Hippocampal formation (tissue), 2 donors: ENCODE measurements around the gene OR2J2.
"Not testable (repeated sequence)": the region's sequence is repeated elsewhere in the genome, so short reads cannot be mapped to it uniquely, and the experiment has no call there.

Experiments used
- DNase-seq, 2 donors: peaks; one replicate each; lab custom pipeline; 2025; lab: John Stamatoyannopoulos, UW

OR2J2 gene

DNA sequence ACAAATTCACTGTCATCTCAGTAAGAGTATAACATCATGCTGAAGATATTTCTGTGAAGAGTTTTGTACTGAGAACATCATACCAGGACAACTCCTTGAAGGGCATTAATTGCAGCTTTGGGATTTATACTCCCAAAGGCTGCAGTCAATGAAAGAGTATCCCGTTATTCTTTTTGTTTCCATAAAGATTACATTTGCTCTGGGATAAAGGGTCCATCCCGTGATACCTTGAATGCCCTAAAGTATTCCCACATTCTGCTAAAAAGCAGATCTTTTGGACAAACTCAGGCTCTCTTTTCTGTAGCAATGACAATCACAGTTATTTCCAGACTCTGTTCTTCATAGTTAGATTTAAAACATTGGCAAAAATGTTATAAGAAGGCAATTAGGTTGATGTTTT, at the start of gene OR2J2:
Gene OR2J2 (plus strand): TSS at position 301 of the 400 bp plus-strand sequence. CDS start 2,729 bp downstream, outside the sequence.
- DNase-seq, result not testable (repeated sequence)

DNA sequence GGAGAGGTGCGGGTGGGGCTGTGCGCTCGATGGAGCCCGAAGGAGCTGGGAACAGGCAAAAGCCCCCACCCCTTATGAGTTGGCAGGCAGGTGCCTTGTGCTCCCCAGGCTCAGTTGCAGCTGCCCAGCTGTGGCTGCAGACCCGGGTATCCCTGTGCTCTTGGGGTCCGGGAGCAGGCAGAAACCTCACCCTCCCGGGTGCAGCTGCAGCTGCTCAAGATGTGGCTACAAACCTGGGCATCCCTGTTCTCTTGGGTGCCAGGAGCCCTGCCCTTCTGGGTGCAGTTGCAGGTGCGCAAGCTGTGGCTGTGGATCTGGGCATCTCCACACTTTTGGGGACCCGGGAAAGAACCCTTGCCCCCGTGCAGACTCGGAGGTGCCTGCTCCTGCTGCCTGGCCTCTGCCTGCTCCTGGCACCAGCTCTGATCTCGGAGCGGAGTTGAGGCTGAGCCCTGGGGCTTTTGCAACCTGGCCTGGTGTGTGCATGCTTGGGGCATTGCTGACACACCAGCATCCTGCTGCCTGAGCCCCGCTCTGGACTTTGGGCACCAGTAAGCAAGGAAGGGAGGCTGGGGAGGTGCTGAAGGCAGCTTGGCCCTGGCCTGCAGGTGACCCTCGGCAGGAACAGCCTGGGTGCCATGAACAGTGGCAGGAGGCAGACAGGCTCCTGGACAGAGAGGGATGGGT, 41.2 kb upstream of the OR2J2 start:
- no peak for DNase-seq

GRCh38 chr6:29130644-29131043, 40.1 kb upstream of the OR2J2 start:
- DNase-seq, result no peak

GRCh38 chr6:29131691-29132090, 39.0 kb upstream of the OR2J2 start:
- no peak for DNase-seq

DNA sequence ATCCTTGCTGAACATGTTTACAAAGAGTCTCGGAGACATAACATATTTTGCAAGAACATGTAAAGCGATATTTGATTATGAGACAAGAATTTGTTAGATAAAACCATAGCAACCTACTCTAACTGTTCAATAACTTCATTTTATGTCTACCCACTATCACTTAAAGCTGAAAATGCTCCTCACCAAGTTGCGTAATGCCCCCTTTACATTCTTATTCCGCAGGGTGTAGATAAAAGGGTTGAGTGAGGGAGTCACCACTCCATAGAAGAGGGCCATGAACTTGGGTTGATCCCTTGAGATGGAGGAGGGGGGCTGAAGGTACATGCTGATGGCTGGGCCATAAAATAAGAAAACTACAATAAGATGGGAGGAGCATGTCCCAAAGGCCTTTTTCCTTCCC, 33.0 kb upstream of the OR2J2 start:
- DNase-seq, result no peak

DNA sequence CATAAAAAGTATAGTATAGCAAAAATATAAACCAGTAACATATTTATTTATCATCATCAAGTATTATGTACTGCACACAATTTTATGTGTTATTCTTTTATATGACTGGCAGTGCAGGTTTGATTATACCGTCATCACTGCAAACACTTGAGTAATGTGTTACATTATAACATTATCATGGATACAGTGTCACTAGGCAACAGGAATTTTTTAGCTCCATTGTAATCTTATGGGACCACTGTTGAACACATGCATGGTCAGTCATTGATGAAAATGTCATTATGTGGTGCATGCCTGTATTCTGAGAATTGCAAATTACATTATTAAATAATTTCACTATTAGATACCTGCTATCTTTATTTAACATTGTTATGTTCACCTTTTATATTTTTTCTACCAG, 29.1 kb upstream of the OR2J2 start:
- no peak for DNase-seq

GRCh38 chr6:29142309-29142708, 28.4 kb upstream of the OR2J2 start:
- no peak for DNase-seq

DNA sequence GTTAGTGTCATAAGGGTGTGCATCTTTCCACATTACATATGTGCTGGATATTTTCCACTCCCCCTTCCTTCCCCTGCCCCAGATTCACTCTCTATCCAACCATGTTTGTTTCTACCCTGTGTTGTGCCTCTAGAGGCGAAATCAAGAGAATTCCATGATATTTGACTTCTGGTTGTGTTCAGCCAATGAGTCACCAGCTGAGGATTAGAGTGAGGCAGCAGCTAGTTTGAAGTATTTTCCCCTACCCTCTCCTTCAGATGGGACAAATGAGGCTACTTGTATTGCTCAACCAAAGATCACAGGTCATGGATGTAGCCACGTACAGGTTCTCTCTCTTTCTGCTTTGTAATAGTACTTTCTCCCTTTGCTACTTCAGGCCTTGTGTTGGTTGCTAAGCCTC, 24.5 kb upstream of the OR2J2 start:
- no peak for DNase-seq

DNA sequence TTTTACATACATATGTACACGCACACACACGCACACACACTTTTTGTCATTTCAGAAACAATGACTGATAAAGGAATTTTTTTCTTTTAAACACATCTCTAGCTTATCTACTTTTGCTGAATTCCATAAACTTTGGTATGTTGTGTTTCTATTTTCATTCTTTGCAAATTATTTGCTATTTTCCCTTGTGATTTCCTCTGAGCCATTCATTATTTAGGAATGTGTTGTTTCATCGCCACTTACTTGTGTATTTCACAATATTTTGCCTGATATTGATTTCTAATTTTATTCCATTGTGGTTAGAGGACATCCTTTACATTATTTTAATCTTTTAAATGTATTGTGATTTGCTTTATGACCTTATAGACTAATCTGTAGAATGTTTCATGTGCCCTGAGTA, 23.6 kb upstream of the OR2J2 start:
- DNase-seq, result no peak

- not testable (repeated sequence) for DNase-seq
Observed at GRCh38 chr6:29149444-29149843, 21.3 kb upstream of the OR2J2 start.

GRCh38 chr6:29153083-29153482, 17.6 kb upstream of the OR2J2 start:
- DNase-seq, result no peak

DNA sequence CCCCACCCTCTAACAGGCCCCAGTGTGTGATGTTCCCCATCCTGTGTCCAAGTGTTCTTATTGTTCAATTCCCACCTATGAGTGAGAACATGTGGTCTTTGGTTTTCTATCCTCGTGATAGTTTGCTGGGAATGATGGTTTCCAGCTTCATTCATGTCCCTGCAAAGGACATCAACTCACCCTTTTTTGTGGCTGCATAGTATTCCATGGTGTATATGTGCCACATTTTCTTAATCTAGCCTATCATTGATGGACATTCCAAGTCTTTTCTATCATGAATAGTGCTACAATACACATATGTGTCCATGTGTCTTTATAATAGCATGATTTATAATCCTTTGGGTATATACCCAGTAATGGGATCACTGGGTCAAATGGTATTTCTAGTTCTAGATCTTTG, 15.5 kb upstream of the OR2J2 start:
- DNase-seq, result not testable (repeated sequence)

- not testable (repeated sequence) for DNase-seq
Observed at GRCh38 chr6:29159922-29160321, 10.8 kb upstream of the OR2J2 start.

DNA sequence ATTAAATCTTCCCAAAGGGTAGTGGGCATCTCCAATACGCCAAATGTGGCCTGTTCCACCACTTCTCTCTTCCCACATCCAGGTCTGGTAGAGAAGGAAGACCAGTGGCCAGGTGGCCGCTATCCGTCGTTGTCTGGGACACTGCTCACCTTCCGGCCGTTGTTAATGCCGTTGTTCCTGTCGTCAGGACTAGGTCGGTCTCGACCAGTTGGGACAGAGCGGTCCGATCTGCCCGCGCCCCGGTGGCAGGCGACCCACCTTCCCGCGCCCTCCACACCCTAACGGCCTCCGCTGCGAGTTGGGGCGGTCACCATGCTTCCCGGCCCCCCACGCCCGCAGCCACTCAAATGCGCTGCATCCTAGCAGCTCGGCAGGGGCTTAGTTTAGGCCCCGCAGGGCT, 5.1 kb upstream of the OR2J2 start:
- DNase-seq, result not testable (repeated sequence)

GRCh38 chr6:29171736-29172135, 1.0 kb downstream of the OR2J2 start:
- DNase-seq, result no peak

DNA sequence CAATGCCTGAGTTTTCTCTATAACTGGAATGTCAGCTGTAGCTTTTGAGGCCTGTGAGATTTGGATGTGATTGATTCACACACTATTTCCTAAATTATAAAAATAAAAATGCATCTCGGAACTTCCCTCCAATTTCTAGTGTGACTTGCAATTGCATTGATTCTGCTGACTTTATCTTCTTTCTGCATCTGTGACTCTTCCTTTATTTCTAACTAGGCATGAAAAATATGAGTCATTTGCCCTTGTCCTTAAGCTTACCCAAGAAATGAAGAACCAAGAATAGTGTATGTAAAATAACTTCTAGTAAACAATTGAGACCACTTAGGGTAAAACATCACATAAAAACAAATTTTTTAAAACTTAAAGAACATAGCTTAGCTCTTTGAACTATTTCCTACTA, 12.9 kb downstream of the OR2J2 start:
- DNase-seq, result no peak

- DNase-seq, result not testable (repeated sequence)
Observed at GRCh38 chr6:29188659-29189058, 18.0 kb downstream of the OR2J2 start.

- no peak for DNase-seq
Observed at GRCh38 chr6:29200767-29201662, 30.3 kb downstream of the OR2J2 start.

GRCh38 chr6:29201966-29202365, 31.3 kb downstream of the OR2J2 start:
- no peak for DNase-seq

- DNase-seq, result no peak
Observed at GRCh38 chr6:29211488-29211887, 40.8 kb downstream of the OR2J2 start.

DNA sequence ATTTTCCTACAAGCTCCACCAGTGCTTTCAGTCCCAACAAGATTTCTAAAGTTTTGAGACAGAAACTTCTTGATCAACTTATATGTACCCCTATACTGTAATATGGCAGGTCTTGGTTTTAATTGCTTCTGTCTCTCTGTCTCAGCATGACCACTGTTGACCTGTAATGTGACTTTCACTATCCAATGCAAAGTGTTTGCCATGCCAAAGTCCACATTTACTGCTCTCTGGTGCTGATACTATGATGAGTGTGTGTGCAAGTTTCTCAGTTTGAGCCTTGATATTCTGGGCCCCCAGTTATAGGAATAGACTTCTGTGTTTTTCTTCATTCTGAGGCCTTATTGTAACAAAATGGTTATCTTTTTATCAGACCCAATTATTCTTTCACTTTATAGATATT, 45.8 kb downstream of the OR2J2 start:
- DNase-seq, result no peak

DNA sequence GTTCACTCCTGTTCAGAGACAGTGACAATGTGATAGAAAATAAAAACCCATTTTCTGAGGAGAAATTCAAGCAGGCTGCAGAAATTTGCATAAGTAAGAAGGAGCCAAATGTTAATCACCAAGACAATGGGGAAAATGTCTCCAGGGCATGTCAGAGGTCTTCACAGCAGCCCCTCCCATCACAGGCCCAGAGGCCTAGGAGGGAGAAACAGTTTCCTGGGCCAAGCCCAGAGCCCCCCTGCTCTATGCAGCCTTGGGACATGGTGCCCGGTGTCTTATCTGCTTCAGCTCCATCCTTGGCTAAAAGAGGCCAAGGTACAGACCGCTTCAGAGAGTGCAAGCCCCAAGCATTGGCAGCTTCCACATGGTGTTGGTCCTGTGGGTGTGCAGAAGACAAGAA, 46.5 kb downstream of the OR2J2 start:
- not testable (repeated sequence) for DNase-seq

GRCh38 chr6:29218056-29218455, 47.3 kb downstream of the OR2J2 start:
- DNase-seq, result not testable (repeated sequence)
